HUDEP-2 (cell line): ENCODE data around the gene SPAAR.
A peak's percentile ranks its signal among the peaks of the same experiment; 100 is the strongest.
"Not testable (repeated sequence)": the region's sequence is repeated elsewhere in the genome, so short reads cannot be mapped to it uniquely, and the experiment has no call there.

Source experiments
- DNase-seq, 76 experiments: peaks; one replicate each; lab custom pipeline; 2025; ENCODE audit not compliant: unreplicated experiment in 76 of 76; lab: John Stamatoyannopoulos, UW

SPAAR gene

DNA sequence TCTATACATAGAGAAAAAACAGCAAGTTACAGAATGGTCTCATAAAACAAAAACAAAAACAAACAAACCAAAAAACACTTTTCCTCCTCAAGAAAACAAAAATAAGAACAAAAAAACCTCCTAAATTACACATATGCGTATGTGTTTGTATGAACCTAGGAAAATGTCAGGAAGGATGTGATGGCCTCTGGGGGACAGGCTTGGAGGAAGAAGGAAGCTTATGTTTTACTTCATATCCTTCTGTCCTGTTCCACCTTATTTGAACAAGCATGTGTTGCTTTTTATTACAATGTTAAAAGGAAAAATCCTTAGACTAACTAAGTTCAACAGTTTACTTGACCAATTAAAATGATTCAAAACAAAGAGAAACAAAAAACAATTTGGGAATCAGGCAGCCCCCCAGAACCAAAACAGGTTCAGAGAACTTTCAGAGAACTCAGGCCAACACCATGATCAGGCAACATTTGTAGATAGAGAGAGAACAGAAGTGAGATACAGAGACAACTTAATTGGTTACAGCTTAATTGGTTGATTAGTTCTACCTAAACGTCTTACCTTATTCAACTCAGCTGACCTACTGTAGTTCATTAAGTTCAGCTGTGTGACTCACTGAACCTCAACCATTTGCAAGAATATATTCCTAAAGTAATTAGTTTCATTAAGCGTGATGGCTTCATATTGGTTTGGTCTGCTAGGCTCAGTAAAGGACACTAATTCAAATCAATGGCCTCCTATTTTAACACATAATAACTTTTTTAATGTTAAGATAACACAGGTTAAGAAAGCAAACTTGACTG lies 10.1 kb downstream of the SPAAR start:
- DNase-seq: no peak

- DNase-seq: no peak
Observed at GRCh38 chr9:35920051-35920620, 10.8 kb downstream of the SPAAR start.

DNA sequence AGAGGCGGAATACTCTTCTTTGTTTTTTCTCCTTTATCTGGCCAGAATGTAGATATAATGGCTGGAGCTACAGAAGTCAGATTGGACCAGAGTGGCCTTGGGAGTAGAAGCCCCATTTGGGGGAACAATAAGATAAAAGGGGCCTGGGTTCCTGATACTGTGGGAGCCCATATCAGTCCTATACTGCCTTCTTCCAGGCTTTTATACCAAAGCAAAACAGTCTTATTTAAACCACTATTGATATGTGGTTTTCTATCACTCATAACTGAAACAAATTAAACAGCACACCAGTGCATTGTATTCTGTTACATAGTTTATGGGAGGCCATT lies 14.3 kb downstream of the SPAAR start:
- no peak for DNase-seq

- peak in 53 of 76 experiments; percentile 6 to 74 (median 40) for DNase-seq
Observed at GRCh38 chr9:35923927-35924763, 14.9 kb downstream of the SPAAR start.

DNA sequence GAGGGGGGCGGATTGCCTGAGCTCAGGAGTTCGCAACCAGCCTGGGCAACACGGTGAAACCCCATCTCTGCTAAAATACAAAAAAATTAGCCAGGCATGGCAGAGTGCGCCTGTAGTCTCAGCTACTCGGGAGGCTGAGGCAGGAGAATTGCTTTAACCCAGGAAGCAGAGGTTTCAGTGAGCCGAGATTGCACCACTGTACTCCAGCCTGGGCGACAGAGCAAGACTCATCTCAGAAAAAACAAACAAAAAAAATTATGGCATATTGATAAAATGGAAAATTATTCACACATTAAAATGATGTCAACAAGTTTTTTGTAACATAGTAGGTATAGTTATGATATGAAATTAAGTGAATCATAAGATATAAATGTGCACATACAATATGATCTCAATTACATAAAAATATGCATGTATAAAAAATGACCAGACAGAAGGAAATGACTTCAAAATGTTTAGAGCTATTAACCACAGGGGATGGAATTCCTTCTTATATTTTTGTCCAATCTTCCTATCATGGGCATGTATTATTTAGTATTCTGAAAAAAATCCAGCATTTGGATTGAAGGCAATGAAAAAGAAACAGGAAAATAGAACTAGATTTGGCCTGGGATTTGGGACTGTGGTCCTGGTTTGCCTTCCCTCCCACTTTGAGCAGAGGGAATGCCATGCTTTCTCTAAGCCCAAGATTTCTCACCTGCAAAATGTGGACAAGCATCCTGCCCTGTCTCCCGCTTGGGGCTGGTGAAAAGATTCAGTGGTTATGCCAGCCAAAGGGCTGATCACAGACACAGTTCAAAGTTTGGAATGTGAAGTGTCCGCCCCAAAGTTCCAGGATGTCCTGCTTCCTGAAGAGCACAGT lies 19.5 kb downstream of the SPAAR start:
- DNase-seq: no peak

DNA sequence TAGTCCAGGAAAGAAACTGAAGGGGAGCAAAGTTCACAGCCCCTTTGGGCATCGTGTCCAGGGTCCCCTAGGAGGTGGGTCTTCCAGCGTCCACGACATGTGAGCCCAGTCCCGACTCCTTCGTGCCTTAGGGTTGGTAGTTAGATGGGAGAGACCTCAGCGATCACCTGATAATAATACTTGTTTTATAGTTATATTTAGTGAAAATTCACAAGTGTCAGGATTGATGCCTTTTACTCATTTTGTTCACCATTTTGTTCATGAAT lies 20.1 kb downstream of the SPAAR start:
- DNase-seq: no peak

DNA sequence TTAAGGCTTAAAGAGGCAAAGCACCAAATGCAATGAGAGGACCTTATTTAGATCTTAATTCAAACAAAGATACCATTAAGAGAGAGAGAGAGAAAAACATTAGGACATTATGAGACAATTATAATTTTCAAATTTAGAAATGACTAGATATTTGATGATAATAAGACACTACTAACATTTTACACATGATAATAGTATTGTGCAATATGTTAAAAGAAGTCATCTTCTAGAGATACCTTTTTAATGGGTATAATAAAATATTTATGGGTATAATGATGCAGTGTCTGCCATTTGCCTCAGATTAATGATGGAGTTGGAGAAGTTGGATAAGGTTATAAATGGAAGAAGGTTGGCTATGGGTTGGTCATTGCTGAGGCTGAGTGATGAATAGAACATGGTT lies 21.2 kb downstream of the SPAAR start:
- no peak for DNase-seq

GRCh38 chr9:35930989-35931388 lies 21.7 kb downstream of the SPAAR start:
- DNase-seq: no peak

DNA sequence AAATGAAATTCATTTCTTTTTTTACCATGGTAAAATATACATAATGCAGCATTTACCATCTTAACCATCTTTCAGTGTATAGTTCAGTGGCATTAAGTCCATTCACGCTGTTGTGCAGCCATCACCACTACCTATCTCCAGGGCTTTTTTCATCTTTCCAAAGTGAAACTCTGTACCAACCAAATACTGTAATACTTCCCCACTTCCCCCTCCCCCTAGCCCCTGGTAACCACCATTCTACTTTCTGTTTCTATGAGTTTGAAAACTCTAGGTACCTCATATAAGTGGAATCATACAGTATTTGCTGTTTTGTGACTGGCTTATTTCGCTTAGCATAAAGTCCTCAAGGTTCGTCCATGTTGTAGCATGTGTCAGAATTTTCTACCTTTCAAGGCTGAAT lies 23.4 kb downstream of the SPAAR start:
- no peak for DNase-seq

DNA sequence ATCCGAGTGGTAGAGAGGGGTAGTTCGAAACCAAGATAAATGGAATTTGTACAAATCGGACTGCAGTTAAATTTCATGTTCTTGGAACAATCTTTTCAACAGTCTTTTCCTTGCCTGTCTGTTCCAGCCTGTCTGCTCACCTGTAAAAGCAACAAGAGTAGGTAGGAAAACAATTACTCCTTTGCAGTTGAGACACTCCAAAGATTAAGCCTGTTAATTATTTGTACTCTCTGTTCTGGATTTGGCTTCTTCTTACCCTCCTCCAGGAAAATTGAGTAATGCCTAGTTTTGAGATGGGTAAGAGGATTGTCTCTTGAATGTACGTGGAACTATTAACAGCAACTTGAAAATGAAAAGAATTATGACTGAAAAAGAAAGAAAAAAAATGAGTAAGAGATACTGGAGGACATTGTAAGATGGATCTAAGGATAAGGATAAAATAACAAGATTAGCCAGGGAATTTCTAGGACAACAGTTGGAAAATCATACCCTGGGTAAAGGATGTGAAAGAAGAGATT lies 24.3 kb downstream of the SPAAR start:
- DNase-seq: no peak

DNA sequence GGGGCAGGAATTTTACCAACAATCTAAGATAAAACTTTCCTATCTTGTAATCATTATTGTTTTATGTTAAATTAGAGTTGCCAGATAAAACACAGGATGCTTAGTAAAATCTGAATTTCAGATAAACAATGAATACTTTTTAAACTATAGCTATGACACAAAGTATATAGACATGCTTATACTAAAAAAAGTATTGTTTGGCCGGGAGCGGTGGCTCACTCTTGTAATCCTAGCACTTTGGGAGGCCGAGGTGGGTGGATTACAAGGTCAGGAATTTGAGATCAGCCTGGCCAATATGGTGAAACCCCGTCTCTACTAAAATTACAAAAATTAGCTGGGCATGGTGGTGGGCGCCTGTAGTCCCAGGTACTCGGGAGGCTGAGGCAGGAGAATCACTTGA lies 24.8 kb downstream of the SPAAR start:
- not testable (repeated sequence) for DNase-seq

DNA sequence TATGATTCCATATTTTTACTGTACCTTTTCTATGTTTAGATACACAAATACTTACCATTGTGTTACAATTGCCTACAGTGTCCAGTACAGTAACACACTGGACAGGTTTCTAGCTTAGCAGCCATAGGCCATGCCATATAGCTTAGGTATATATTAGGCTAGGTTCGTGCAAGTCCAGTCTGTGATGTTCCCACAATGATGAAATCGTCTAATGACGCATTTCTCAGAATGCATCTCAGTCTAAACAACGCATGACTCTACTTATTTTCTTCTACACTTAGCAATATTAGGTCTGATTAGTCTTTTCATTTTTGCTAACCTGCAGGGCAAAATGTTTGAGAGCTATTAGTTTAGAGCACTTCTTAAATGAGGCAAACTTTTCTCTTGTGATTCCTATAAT lies 26.0 kb downstream of the SPAAR start:
- DNase-seq: no peak

DNA sequence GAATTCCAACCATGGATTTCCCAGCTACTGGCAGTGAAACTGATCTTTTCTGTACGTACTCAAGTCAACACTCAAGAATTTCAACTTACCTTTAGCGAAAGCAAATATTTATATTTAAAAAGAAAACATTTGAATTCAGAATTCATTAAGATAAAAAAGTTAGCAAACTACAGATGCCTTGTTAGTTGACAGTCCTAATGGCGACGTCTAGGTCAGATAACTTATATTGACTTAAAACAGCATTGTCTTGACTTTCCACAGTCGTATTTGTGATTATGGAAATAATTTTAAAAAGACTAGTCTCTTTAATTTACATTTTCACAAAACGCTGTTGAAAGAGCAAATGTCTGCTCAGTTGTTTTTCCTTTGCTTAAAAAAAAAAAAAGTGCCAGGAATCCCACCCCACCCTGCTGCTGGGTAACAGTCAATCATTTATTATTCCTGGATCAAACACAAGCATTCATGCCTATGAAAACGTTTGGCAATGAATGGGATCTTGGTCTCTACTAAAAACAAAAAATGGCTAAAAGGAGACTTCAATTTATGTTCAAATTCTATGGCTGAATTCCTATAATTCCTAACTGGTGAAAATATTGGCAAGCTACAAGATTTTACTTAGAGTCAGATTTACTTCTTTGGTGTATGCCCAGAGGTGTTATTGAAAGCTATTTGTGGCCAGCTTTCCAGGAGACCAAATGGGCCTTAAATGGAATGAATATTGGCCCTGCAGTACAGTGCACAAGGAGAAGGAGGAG lies 26.6 kb downstream of the SPAAR start:
- DNase-seq: no peak

- no peak for DNase-seq
Observed at GRCh38 chr9:35937227-35937626, 27.9 kb downstream of the SPAAR start.

DNA sequence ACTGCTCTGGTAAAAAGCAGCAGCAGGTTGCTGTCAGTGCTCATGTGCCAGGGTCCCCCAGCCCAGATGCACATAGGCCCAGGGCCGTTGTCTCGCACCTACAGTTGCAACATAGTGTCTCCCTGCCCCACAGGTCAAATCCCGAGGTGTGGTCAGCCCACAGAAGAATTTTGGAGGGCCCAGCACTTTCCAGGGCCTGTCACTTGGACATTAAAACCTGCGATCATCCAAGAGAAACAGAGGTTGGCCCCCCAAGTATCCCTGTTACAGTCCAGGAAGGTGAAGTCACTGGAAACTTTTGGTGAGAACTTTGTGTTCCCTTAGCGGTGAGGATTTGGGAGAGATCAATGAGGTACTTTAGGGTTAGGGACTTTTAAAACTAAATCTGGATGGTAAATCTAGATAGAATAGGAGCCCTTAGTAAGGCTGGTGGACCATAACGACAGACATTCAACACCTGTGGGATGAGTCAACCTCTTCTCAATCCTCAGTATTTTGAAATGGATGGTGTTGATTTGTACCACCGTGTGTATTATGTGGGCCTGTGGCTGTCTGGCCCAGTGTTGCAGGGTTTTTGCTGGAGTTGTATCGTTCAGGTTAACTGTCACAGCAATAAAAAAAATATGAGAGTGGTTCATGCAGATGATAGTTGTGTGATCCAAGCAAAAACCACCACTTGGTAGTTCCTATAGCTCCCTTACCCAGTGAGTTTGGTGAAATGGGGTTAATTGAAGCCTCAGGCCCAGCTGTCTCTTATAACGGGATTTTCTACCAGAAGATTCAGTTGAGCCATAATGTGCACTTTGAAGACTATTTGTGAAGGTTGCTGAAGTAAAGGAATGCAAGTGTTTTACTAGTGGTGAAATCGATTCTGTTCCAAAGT lies 29.4 kb downstream of the SPAAR start:
- no peak for DNase-seq

DNA sequence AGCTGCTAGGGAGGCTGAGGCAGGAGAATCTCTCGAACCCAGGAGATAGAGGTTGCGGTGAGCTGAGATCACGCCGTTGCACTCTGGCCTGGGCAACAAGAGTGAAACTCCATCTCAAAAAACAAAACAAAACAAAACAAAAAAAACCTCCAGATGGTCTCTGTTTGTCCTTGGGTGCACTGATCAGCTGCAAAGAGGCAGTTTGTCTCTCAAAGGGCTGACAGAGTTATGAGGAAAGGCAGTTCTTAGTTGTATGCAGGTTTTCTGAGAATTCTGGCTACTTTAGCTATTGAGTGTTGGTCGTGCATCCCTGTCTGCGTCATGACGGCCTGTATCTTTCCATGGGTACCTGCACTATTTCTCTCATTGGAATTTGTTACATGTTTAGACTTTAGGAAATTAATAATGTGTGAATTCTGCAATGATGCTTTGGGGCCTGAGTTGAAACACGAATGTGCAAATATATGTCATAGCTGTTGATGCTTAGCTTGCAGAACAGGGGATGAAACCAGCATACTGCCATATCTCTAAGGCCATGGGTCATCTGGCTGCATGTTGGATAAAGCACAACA lies 30.5 kb downstream of the SPAAR start:
- DNase-seq: no peak

- no peak for DNase-seq
Observed at GRCh38 chr9:35940458-35941407, 31.4 kb downstream of the SPAAR start.

DNA sequence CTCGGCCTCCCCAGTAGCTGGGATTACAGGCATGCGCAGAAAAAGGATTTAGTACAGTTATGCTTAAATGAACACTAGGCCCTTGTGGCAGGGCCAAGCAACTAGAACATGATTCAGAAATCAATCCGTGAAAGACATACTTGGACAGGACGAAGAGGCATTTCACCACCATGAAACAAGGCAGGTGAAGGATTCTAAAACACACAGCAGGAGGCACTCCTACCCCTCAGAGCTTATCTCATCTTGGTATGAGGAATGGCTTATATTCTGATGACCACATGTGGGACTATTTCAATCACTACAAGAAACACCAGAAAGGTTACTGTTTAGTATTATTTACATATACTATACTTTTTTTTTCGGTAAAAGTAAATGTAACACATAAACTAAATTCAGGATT lies 33.0 kb downstream of the SPAAR start:
- DNase-seq: no peak
